Esophagus muscularis mucosa (tissue), 4 donors: Measurements from ENCODE around the gene IRX2. TPM values are rescaled to one million over a fixed set of nuclear protein-coding genes. Genes with fewer than 3 reads are reported as not detected.

Experiments used
- DNase-seq: peaks from one replicate; pipeline ENCODE4 v3.0.0-alpha.2; 2017; ENCODE audit errors: extremely low spot score
- H3K27ac ChIP-seq, 4 donors: fragments of 200-600 bp; sonication (generic); replicated peaks in 1 of 4; 1 replicate in 3 of 4; 2 replicates in 1 of 4; pipeline ENCODE4 v1.5.1; 2016 to 2019; ENCODE audit warnings: mild to moderate bottlenecking in 1 of 4
- H3K27me3 ChIP-seq, 4 donors: fragments of 200-600 bp; sonication (generic); one replicate each; pipeline versions ENCODE4 v1.5.1 to v1.6.0; 2016 to 2019
- H3K36me3 ChIP-seq, 4 donors: fragments of 200-600 bp; sonication (generic); one replicate each; pipeline ENCODE4 v1.5.1; 2016 to 2019
- H3K4me1 ChIP-seq, 4 donors: fragments of 200-600 bp; sonication (generic); one replicate each; pipeline ENCODE4 v1.5.1; 2016 to 2019
- H3K4me3 ChIP-seq, 4 donors: fragments of 200-600 bp; sonication (generic); 1 replicate in 2 of 4; 2 replicates in 2 of 4; pipeline ENCODE4 v1.5.1; 2016 to 2019; ENCODE audit warnings: mild to moderate bottlenecking in 4 of 4, moderate library complexity in 1 of 4
- H3K9me3 ChIP-seq, 4 donors: fragments of 200-600 bp; sonication (generic); 1 replicate in 3 of 4; 2 replicates in 1 of 4; pipeline ENCODE4 v1.5.1; 2016 to 2019
- EP300 ChIP-seq: sonication (generic); formaldehyde crosslinking; IDR thresholded peaks from one replicate; pipeline ENCODE4 v1.6.1; 2017; ENCODE audit warnings: antibody characterized with exemption
- POLR2A ChIP-seq: fragments of 450-650 bp; IDR thresholded peaks from one replicate; pipeline ENCODE4 v1.6.1; 2017; ENCODE audit warnings: antibody characterized with exemption, moderate library complexity, mild to moderate bottlenecking, low read depth
- POLR2AphosphoS5 ChIP-seq, 2 donors: sonication (generic); formaldehyde crosslinking; IDR thresholded peaks; one replicate each; pipeline ENCODE4 v1.6.1; 2017; ENCODE audit warnings: antibody characterized with exemption in 2 of 2
- WGBS: methylation state at CpG from one replicate; pipeline ENCODE4 v1.1.5; 2018; 5-methylcytosine and 5-hydroxymethylcytosine counted together
- intact Hi-C: fragments of 100-400 bp; cut with DNase I; formaldehyde crosslinking; loops from one replicate; pipeline ENCODE4 v1.15.1; 2023
- total RNA-seq, 4 donors: library from RNA; depleted of rRNA; stranded (reverse); fragments of >200 nt; gene quantifications; one replicate each; pipeline versions ENCODE4 v1.1.0 to v1.2.1, GENCODE V29; 2016
- TF ChIP-seq, protein P1 (sequence below), 3 experiments: fragments of 200-600 bp in 2 of 3; fragments of 450-650 bp in 1 of 3; sonication (generic) in 2 of 3; IDR thresholded peaks; one replicate each; pipeline ENCODE4 v1.5.1; 2017 to 2019; ENCODE audit warnings: antibody characterized with exemption in 3 of 3, mild to moderate bottlenecking in 2 of 3, moderate library complexity in 1 of 3

The IRX2 gene
- total RNA-seq, 4 donors from 2014 or later: 0.17 to 0.26 TPM; not detected in 2

GRCh38 chr5:2739360-2740050 is 12.0 kb downstream of the IRX2 start:
- H3K9me3 ChIP-seq: peaks cover 0 to 6% (median 0%) of the 10 kb centered on the region in 4 donors
- H3K27me3 ChIP-seq: peaks cover 0 to 96% (median 45%) of the 10 kb centered on the region in 4 donors
- peak overlapping the region; percentile 50 to 62 (median 55) for H3K4me3 ChIP-seq
- no peak for DNase-seq
- intact Hi-C loops: no loop called here
- 2% methylated on average over 24 of the region's 68 CpGs for WGBS
- no peak overlapping the region for H3K27ac ChIP-seq
- TF ChIP-seq POLR2AphosphoS5 (IDR thresholded peaks at IDR 0.05) (no peak), POLR2A (no peak), EP300 (no peak)
- TF ChIP-seq, protein P1, sequence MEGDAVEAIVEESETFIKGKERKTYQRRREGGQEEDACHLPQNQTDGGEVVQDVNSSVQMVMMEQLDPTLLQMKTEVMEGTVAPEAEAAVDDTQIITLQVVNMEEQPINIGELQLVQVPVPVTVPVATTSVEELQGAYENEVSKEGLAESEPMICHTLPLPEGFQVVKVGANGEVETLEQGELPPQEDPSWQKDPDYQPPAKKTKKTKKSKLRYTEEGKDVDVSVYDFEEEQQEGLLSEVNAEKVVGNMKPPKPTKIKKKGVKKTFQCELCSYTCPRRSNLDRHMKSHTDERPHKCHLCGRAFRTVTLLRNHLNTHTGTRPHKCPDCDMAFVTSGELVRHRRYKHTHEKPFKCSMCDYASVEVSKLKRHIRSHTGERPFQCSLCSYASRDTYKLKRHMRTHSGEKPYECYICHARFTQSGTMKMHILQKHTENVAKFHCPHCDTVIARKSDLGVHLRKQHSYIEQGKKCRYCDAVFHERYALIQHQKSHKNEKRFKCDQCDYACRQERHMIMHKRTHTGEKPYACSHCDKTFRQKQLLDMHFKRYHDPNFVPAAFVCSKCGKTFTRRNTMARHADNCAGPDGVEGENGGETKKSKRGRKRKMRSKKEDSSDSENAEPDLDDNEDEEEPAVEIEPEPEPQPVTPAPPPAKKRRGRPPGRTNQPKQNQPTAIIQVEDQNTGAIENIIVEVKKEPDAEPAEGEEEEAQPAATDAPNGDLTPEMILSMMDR (IDR thresholded peaks at IDR 0.05): no peak
- H3K4me1 ChIP-seq: peaks cover 7 to 21% (median 18%) of the 10 kb centered on the region in 4 donors
- H3K36me3 ChIP-seq: no peaks in the 10 kb centered on the region

GRCh38 chr5:2738700-2739359 is 12.6 kb downstream of the IRX2 start:
- intact Hi-C loops: no loop called here
- no peaks in the 10 kb centered on the region for H3K36me3 ChIP-seq
- DNase-seq: no peak
- peaks cover 0 to 6% (median 0%) of the 10 kb centered on the region in 4 donors for H3K9me3 ChIP-seq
- H3K4me3 ChIP-seq: peak overlapping the region; percentile 50 to 62 (median 55)
- no peak overlapping the region for H3K27ac ChIP-seq
- peaks cover 0 to 95% (median 43%) of the 10 kb centered on the region in 4 donors for H3K27me3 ChIP-seq
- no peak for TF ChIP-seq POLR2AphosphoS5 (IDR thresholded peaks at IDR 0.05)
- TF ChIP-seq POLR2A: no peak
- TF ChIP-seq EP300: no peak
- TF ChIP-seq, protein P1 (IDR thresholded peaks at IDR 0.05): no peak
- peaks cover 7 to 21% (median 18%) of the 10 kb centered on the region in 4 donors for H3K4me1 ChIP-seq
- no CpG with 5 or more reads among the region's 54 CpGs for WGBS

DNA sequence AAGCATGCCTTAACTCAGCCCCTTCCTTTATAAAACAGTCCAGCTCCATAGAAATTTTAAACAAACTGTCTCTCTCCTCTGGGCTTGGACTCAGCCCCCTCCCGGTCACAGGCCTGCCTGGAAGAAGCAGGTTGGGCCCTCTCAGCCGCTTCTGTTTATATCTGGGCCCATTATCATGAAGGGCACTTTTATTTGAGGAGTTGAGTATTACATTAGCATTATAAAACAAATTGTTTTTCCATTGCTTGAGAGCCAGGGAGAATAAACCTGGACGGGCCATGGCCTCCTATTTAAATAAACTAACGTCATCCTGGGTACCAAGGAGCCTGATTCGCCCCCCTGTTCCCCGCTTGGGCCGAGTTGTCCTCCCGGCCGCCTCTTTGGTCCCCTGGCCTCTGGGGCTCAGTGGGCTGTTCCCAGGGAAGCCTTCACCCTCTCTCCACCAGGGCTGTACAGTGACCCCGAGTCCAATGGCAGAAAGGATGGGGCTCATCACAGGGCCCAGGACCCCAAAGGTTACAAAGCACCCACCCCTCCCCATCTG is 13.2 kb downstream of the IRX2 start:
- peaks cover 0 to 6% (median 0%) of the 10 kb centered on the region in 4 donors for H3K9me3 ChIP-seq
- peaks cover 0 to 90% (median 39%) of the 10 kb centered on the region in 4 donors for H3K27me3 ChIP-seq
- no peak for DNase-seq
- TF ChIP-seq POLR2A: no peak
- no peak for TF ChIP-seq POLR2AphosphoS5 (IDR thresholded peaks at IDR 0.05)
- no peak for TF ChIP-seq EP300
- TF ChIP-seq, protein P1 (IDR thresholded peaks at IDR 0.05): no peak
- H3K36me3 ChIP-seq: no peaks in the 10 kb centered on the region
- WGBS: 23% methylated on average over 8 of the region's 10 CpGs
- peaks cover 7 to 21% (median 18%) of the 10 kb centered on the region in 4 donors for H3K4me1 ChIP-seq
- H3K27ac ChIP-seq: no peak overlapping the region
- H3K4me3 ChIP-seq: no peak overlapping the region
- intact Hi-C loops: no loop called here

DNA sequence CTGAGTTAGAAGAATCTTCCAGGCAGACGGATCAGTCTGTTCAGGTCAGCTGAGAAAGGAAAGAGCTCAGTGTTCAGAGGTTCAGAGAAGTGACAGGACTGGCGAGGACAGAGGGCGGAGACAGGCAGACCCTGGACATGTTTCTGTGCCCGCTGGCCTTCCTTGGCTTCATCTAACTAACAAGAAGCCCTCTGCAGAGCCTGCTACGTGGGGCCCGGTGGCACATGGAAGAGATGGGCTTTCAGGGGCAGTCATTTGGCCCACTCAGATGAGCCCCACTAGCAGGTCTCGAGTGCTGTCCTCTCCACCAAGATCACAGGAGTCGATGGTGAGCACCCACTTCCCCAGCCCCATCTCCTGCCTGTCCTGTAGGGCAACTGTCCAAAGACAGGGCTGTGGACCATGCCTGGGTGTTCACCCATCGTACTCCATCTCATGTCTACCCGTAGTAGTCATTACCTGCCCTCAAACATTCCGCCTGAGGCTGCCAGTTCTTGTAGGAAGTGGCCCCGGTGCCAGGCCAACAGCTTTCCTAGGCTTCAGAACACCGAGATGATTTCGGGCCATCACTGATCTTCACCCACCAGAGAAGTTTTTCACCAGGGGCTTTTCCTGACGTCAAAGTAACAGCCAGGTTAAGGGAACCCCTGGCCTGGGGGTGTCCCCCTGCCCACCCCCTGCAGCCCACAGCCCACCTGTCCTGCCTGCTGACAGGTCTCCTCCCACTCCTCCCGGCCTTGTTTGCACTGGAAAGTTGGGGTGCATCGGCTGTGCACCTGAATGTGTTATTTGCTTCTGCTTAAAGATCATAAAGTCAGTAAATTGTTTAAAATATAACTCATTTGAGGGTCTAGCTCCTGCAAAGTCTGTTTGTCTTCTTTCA is 14.0 kb downstream of the IRX2 start:
- Histone ChIP-seq H3K36me3 (no peaks in the 10 kb centered on the region), H3K4me1 (peaks cover 7 to 21% (median 18%) of the 10 kb centered on the region in 4 donors), H3K27ac (no peak overlapping the region), H3K4me3 (no peak overlapping the region), H3K27me3 (peaks cover 0 to 90% (median 34%) of the 10 kb centered on the region in 4 donors), H3K9me3 (peaks cover 0 to 6% (median 0%) of the 10 kb centered on the region in 4 donors)
- 79% methylated on average over 17 of the region's 17 CpGs for WGBS
- intact Hi-C loops: no loop called here
- DNase-seq: no peak
- TF ChIP-seq EP300 (no peak), POLR2A (no peak), POLR2AphosphoS5 (IDR thresholded peaks at IDR 0.05) (no peak)
- TF ChIP-seq, protein P1 (IDR thresholded peaks at IDR 0.05): no peak
